ENCODE results near the gene SLC16A7. TPM values are rescaled to one million over a fixed set of nuclear protein-coding genes. Genes with fewer than 3 reads are reported as not detected.
A peak's percentile ranks its signal among the peaks of the same experiment; 100 is the strongest.

SLC16A7 gene
- total and polyA plus RNA-seq, 10 of the 15 experiments (the other 5 are each of a cell fraction or from before 2014, with no cell fraction given) = 1.5 to 12.9 (median 6.7) TPM

DNA sequence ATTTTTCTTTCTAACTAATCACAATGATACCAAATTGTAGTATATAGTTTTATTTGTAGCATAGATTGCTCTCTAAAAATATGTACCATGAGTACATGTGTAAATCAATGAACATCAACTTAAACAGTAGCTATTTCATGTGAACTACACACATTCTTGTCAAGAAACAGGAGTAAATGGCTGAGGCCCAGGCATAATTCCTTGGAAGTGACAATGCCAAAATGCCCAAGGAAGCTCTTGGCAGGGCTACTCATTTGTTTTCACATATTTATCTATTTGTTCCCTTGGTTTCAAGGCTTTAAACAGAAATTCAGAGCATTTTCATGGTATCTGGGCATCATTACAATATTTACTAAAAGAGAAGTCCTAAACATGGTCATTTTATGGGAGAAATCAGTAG lies 165.7 kb downstream of the SLC16A7 start:
- POLR2A ChIA-PET = no interaction called here
- SMC1A ChIA-PET (ENCODE audit: uncharacterized antibody, unreplicated experiment) = no interaction called here
- Histone ChIP-seq H2AFZ (ENCODE audit: control insufficient read depth, low read depth, low read length) (no peak overlapping the region), H3K4me1 (ENCODE audit: control insufficient read depth, insufficient read depth, low read length) (no peaks in the 10 kb centered on the region), H3K27me3 (replicated peaks in 1 of 2; ENCODE audit: control insufficient read depth in 2 of 2, insufficient read depth in 2 of 2, low read length in 1 of 2) (no peaks in the 10 kb centered on the region), H3K9ac (ENCODE audit: control insufficient read depth, insufficient read depth, low read length) (no peak overlapping the region), H3K9me3 (replicated peaks; ENCODE audit: control insufficient read depth, insufficient read depth, low read length) (no peaks in the 10 kb centered on the region), H3K4me3 (no peak overlapping the region), H3K36me3 (ENCODE audit: control insufficient read depth in 2 of 2, insufficient read depth in 2 of 2, low read length in 1 of 2) (no peaks in the 10 kb centered on the region), H3K27ac (ENCODE audit: control insufficient read depth, insufficient read depth) (no peak overlapping the region), H4K20me1 (ENCODE audit: control insufficient read depth, insufficient read depth) (no peaks in the 10 kb centered on the region), H3K4me2 (ENCODE audit: control insufficient read depth, insufficient read depth) (no peak overlapping the region), H3K79me2 (ENCODE audit: control insufficient read depth, insufficient read depth, low read length) (no peaks in the 10 kb centered on the region)
- intact Hi-C loops (cut with micrococcal nuclease; ENCODE audit: unreplicated experiment) (no loop called here), in situ Hi-C loops (cut with MboI) (no loop called here)
- FAIRE-seq (no peak), DNase-seq (ENCODE audit: low read depth, low spot score) (no peak), ATAC-seq (no peak)
- CTCF ChIA-PET = no interaction called here
- TF ChIP-seq ATF3 (IDR thresholded peaks at IDR 0.05; ENCODE audit: borderline replicate concordance, extremely low read depth, low read depth, low read length) (no peak), BACH1 (IDR thresholded peaks at IDR 0.05; ENCODE audit: borderline replicate concordance) (no peak), MYB (IDR thresholded peaks at IDR 0.05; ENCODE audit: borderline replicate concordance, low read depth, low read length) (no peak), SMAD1 (IDR thresholded peaks at IDR 0.05; ENCODE audit: low read depth, partially characterized antibody) (no peak), KAT2A (conservative IDR thresholded peaks at IDR 0.05; ENCODE audit: control insufficient read depth, low read depth, low read length) (no peak), YBX1 (IDR thresholded peaks at IDR 0.05) (no peak), IKZF1 (conservative IDR thresholded peaks at IDR 0.05) (no peak), IRF5 (IDR thresholded peaks at IDR 0.05; ENCODE audit: borderline replicate concordance) (no peak)
- RAD21 ChIA-PET (ENCODE audit: unreplicated experiment) = no interaction called here
- BruUV-seq (replicated peaks) = no TSS peak

DNA sequence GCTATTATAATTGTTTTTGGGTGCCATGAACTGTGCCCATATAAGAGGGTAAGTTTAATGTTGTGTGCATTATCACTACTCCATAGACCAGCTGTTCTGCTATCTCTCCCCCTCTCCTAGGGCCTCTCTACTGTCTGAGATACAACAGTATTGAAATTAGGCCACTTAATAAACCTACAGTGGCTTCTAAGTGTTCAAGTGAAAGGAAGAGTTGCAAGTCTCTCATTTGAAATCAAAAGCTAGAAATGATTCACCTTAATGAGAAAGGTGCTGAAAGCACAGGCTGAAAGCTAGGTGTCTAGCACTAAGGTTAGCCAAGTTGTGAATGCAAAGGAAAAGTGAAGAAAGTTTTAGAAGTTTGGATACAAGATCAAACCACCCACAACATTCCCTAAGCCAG lies 168.0 kb downstream of the SLC16A7 start:
- ATAC-seq = peak; percentile 54
- DNase-seq (ENCODE audit: low read depth, low spot score) = no peak
- ChIA-PET CTCF (no interaction called here), RAD21 (ENCODE audit: unreplicated experiment) (no interaction called here), POLR2A (no interaction called here), SMC1A (ENCODE audit: uncharacterized antibody, unreplicated experiment) (no interaction called here)
- Histone ChIP-seq H3K27me3 (replicated peaks in 1 of 2; ENCODE audit: control insufficient read depth in 2 of 2, insufficient read depth in 2 of 2, low read length in 1 of 2) (no peaks in the 10 kb centered on the region), H3K27ac (ENCODE audit: control insufficient read depth, insufficient read depth) (no peak overlapping the region), H3K9ac (ENCODE audit: control insufficient read depth, insufficient read depth, low read length) (no peak overlapping the region), H3K9me3 (replicated peaks; ENCODE audit: control insufficient read depth, insufficient read depth, low read length) (no peaks in the 10 kb centered on the region), H4K20me1 (ENCODE audit: control insufficient read depth, insufficient read depth) (no peaks in the 10 kb centered on the region), H3K4me2 (ENCODE audit: control insufficient read depth, insufficient read depth) (no peak overlapping the region), H3K79me2 (ENCODE audit: control insufficient read depth, insufficient read depth, low read length) (no peaks in the 10 kb centered on the region), H3K36me3 (ENCODE audit: control insufficient read depth in 2 of 2, insufficient read depth in 2 of 2, low read length in 1 of 2) (no peaks in the 10 kb centered on the region), H3K4me3 (no peak overlapping the region), H2AFZ (ENCODE audit: control insufficient read depth, low read depth, low read length) (no peak overlapping the region), H3K4me1 (ENCODE audit: control insufficient read depth, insufficient read depth, low read length) (no peaks in the 10 kb centered on the region)
- in situ Hi-C loops (cut with MboI) (no loop called here), intact Hi-C loops (cut with micrococcal nuclease; ENCODE audit: unreplicated experiment) (no loop called here)
- no peak for FAIRE-seq
- BruUV-seq (replicated peaks) = no TSS peak
- TF ChIP-seq ETV6 (conservative IDR thresholded peaks at IDR 0.05 in 1 of 2, IDR thresholded peaks at IDR 0.05 in 1 of 2; ENCODE audit: borderline replicate concordance in 1 of 2, low read depth in 1 of 2) = no peak
- no peak for TF ChIP-seq NBN (IDR thresholded peaks at IDR 0.05)
- TF ChIP-seq NFIC (IDR thresholded peaks at IDR 0.05; ENCODE audit: low read depth, low read length) = no peak
- TF ChIP-seq, protein P1, sequence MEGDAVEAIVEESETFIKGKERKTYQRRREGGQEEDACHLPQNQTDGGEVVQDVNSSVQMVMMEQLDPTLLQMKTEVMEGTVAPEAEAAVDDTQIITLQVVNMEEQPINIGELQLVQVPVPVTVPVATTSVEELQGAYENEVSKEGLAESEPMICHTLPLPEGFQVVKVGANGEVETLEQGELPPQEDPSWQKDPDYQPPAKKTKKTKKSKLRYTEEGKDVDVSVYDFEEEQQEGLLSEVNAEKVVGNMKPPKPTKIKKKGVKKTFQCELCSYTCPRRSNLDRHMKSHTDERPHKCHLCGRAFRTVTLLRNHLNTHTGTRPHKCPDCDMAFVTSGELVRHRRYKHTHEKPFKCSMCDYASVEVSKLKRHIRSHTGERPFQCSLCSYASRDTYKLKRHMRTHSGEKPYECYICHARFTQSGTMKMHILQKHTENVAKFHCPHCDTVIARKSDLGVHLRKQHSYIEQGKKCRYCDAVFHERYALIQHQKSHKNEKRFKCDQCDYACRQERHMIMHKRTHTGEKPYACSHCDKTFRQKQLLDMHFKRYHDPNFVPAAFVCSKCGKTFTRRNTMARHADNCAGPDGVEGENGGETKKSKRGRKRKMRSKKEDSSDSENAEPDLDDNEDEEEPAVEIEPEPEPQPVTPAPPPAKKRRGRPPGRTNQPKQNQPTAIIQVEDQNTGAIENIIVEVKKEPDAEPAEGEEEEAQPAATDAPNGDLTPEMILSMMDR (IDR thresholded peaks at IDR 0.05 in 2 of 3, conservative IDR thresholded peaks at IDR 0.05 in 1 of 3; ENCODE audit: control insufficient read depth in 2 of 3, extremely low read depth in 1 of 3, insufficient read depth in 1 of 3, low read depth in 3 of 3, low read length in 3 of 3) = no peak
- TF ChIP-seq RUNX3 (IDR thresholded peaks at IDR 0.05; ENCODE audit: low read length) = no peak
- TF ChIP-seq RBBP5 (conservative IDR thresholded peaks at IDR 0.05) = no peak
- no peak for TF ChIP-seq FOXM1 (IDR thresholded peaks at IDR 0.05; ENCODE audit: low read depth, low read length)
- TF ChIP-seq YY1 (IDR thresholded peaks at IDR 0.05; ENCODE audit: low read depth, low read length) = no peak
- TF ChIP-seq ATF7 (IDR thresholded peaks at IDR 0.05; ENCODE audit: low read depth) = no peak
